A673 (cell line): ENCODE results near the gene PHACTR3. TPM values are rescaled to one million over a fixed set of nuclear protein-coding genes. Genes with fewer than 3 reads are reported as not detected.

Source experiments
- BruUV-seq: library from RNA; stranded (reverse); fragments of 400-500 nt; replicated peaks from 2 replicates; lab custom pipeline; 2021; lab: Mats Ljungman, UMichigan
- CTCF ChIA-PET: fragments of 300-600 bp; sonication (Branson Sonifier 250); formaldehyde crosslinking; loops from one replicate; lab custom pipeline; 2022; ENCODE audit warnings: antibody characterized with exemption; lab: Charles Lee
- POLR2A ChIA-PET: fragments of 300-600 bp; sonication (Branson Sonifier 250); formaldehyde crosslinking; loops from one replicate; lab custom pipeline; 2022; ENCODE audit warnings: antibody characterized with exemption; ENCODE audit not compliant: low non-redundant PET; lab: Charles Lee
- DNase-seq: peaks from one replicate; pipeline ENCODE4 v3.0.0-alpha.2; 2015; ENCODE audit warnings: low spot score
- H3K27ac ChIP-seq: fragments of 200-600 bp; sonication (generic); 2 replicates; pipeline ENCODE4 v1.5.1; 2016; ENCODE audit warnings: mixed run types, low read depth, mild to moderate bottlenecking, mixed read lengths, antibody characterized with exemption, low read length; ENCODE audit not compliant: poor library complexity, severe bottlenecking
- H3K27me3 ChIP-seq: fragments of 200-600 bp; sonication (generic); replicated peaks from 2 replicates; pipeline ENCODE4 v1.6.1; 2017; ENCODE audit warnings: mixed run types, low read depth, mild to moderate bottlenecking, mixed read lengths, antibody characterized with exemption, low read length; ENCODE audit not compliant: insufficient read depth, poor library complexity
- H3K36me3 ChIP-seq: fragments of 200-600 bp; sonication (generic); 2 replicates; pipeline ENCODE4 v1.6.1; 2016; ENCODE audit warnings: mixed run types, mild to moderate bottlenecking, mixed read lengths, antibody characterized with exemption, low read length; ENCODE audit not compliant: insufficient read depth, poor library complexity, severe bottlenecking
- H3K4me1 ChIP-seq: fragments of 200-600 bp; sonication (generic); 2 replicates; pipeline ENCODE4 v1.6.1; 2017; ENCODE audit warnings: mixed run types, mild to moderate bottlenecking, mixed read lengths, antibody characterized with exemption, low read length; ENCODE audit not compliant: insufficient read depth, poor library complexity, severe bottlenecking
- H3K4me3 ChIP-seq: fragments of 200-600 bp; sonication (generic); 2 replicates; pipeline ENCODE4 v1.5.1; 2016; ENCODE audit warnings: low read depth, mixed run types, mild to moderate bottlenecking, mixed read lengths, low read length; ENCODE audit not compliant: poor library complexity, severe bottlenecking
- H3K9me3 ChIP-seq: fragments of 200-600 bp; sonication (generic); 2 replicates; pipeline ENCODE4 v1.6.1; 2016; ENCODE audit warnings: mixed run types, low read depth, mild to moderate bottlenecking, mixed read lengths, antibody characterized with exemption, low read length; ENCODE audit not compliant: poor library complexity, severe bottlenecking
- EZH2 ChIP-seq: fragments of 200-600 bp; sonication (generic); IDR thresholded peaks from 2 replicates; pipeline ENCODE4 v1.6.1; 2017; ENCODE audit warnings: borderline replicate concordance, low read depth, mild to moderate bottlenecking, mixed read lengths, antibody characterized with exemption, low read length; ENCODE audit not compliant: poor library complexity, severe bottlenecking
- intact Hi-C: fragments of 100-400 bp; cut with micrococcal nuclease; formaldehyde crosslinking; loops from one replicate; pipeline ENCODE4 v1.10.0; 2022; ENCODE audit not compliant: unreplicated experiment
- total RNA-seq: library from RNA; stranded (reverse); gene quantifications from 2 replicates; pipeline ENCODE4 v1.2.3, GENCODE V29; 2021
- TF ChIP-seq, protein P1 (sequence below): fragments of 300-800, 200-600 bp; sonication (generic); conservative IDR thresholded peaks from 2 replicates; pipeline ENCODE4 v1.5.1; 2017; ENCODE audit warnings: low read depth, mild to moderate bottlenecking, antibody characterized with exemption, low read length, moderate library complexity, mixed read lengths

The PHACTR3 gene
- total RNA-seq, 1 experiment from 2014 or later = 0.17 TPM

DNA sequence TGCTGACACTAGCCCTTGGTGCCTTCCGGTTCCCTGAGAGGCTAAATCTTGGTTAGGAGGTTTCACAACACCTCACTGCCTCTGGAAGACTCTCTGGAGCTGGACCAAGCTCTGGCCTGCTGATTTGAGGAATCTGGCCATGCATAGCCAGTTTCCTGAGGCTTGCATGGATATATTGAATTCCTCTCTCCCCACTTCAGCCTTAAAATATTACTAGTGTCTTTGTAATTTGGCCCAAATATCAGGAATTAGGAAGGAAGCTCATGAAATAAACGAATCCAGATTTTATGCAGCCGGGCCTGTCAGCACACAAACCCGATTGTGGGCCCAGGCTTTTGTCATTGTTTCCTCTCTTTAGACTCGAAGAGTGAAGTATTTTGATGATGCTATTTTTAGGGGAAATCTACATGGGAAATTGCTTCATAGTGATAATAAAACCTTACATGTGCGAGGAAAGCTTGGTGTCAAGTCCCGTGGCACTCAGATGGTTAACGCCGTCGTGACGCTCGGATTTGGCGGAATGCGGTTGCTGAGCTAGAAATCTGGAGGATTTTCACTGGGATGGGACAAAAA, 144.4 kb downstream of the PHACTR3 start:
- POLR2A ChIA-PET = no interaction called here
- CTCF ChIA-PET = no interaction called here
- BruUV-seq = no TSS peak
- Histone ChIP-seq H3K27ac (no peak overlapping the region), H3K27me3 (peaks cover 44% of the 10 kb centered on the region), H3K4me1 (no peaks in the 10 kb centered on the region), H3K9me3 (no peaks in the 10 kb centered on the region), H3K4me3 (no peak overlapping the region), H3K36me3 (no peaks in the 10 kb centered on the region)
- no peak for TF ChIP-seq EZH2
- TF ChIP-seq, protein P1, sequence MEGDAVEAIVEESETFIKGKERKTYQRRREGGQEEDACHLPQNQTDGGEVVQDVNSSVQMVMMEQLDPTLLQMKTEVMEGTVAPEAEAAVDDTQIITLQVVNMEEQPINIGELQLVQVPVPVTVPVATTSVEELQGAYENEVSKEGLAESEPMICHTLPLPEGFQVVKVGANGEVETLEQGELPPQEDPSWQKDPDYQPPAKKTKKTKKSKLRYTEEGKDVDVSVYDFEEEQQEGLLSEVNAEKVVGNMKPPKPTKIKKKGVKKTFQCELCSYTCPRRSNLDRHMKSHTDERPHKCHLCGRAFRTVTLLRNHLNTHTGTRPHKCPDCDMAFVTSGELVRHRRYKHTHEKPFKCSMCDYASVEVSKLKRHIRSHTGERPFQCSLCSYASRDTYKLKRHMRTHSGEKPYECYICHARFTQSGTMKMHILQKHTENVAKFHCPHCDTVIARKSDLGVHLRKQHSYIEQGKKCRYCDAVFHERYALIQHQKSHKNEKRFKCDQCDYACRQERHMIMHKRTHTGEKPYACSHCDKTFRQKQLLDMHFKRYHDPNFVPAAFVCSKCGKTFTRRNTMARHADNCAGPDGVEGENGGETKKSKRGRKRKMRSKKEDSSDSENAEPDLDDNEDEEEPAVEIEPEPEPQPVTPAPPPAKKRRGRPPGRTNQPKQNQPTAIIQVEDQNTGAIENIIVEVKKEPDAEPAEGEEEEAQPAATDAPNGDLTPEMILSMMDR = no peak
- intact Hi-C loops = loop anchor here (5.0 kb wide), 1 partner anchor 231 kb away; no protein-coding TSS in a partner anchor
- DNase-seq = no peak

DNA sequence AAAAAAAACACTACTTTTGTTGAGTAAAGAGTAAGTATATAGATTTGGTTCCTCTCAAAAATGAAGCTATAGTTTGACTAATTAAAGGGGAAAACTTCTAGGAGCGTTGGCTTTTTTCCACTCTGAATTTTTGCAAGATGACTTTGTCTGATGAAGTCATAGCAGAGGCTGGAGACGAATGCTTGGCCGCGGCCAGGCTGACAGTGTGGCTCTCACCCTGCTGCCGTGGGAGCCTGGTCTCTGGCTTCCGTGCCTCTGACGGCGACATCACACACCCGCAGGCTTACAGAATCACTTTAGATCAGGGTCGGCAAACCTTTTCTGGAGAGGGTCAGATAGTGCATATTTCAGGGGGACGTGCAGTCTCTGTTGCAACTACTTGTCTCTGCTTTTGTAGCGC, 145.0 kb downstream of the PHACTR3 start:
- no peak overlapping the region for H3K4me3 ChIP-seq
- no peaks in the 10 kb centered on the region for H3K36me3 ChIP-seq
- H3K27ac ChIP-seq = no peak overlapping the region
- intact Hi-C loops = loop anchor here (5.0 kb wide), 1 partner anchor 232 kb away; no protein-coding TSS in a partner anchor
- POLR2A ChIA-PET = no interaction called here
- no peaks in the 10 kb centered on the region for H3K9me3 ChIP-seq
- CTCF ChIA-PET = no interaction called here
- no peaks in the 10 kb centered on the region for H3K4me1 ChIP-seq
- no TSS peak for BruUV-seq
- H3K27me3 ChIP-seq = peaks cover 49% of the 10 kb centered on the region
- TF ChIP-seq, protein P1 = no peak
- TF ChIP-seq EZH2 = no peak
- DNase-seq = no peak

DNA sequence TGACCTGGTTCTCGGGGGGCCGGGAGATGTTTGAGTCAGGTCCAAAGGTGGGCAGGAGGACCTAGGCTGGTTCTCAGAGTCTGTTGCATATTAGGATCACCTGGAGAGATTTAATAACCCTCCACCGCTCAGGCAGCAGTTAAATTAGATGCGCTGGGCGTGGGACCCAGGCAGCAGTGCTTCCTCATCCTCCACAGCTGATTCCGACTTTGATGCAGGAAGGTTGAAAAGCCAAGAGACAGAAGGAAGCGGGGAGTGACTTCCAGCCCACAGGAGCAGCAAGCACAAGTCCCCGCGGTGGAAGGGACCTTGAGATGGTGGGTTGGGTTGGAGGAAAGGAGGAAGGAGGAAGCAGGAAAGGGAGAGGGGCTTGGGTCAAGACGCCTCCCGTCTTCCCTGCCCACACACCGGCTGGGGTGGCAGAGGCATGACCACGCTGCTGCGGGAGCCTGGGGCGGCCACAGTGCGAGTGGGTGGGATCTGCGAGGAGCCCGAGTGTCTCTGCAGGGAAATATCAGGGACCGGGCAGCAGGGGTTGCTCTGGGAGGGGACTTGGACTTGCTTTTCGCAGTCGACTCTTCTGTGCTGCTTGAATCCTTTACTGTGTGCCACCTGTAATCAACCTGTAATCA, 146.0 kb downstream of the PHACTR3 start:
- peaks cover 52% of the 10 kb centered on the region for H3K27me3 ChIP-seq
- CTCF ChIA-PET = no interaction called here
- H3K27ac ChIP-seq = no peak overlapping the region
- POLR2A ChIA-PET = no interaction called here
- BruUV-seq = no TSS peak
- DNase-seq = no peak
- intact Hi-C loops = no loop called here
- TF ChIP-seq, protein P1 = no peak
- no peak for TF ChIP-seq EZH2
- no peaks in the 10 kb centered on the region for H3K4me1 ChIP-seq
- no peaks in the 10 kb centered on the region for H3K36me3 ChIP-seq
- H3K4me3 ChIP-seq = no peak overlapping the region
- no peaks in the 10 kb centered on the region for H3K9me3 ChIP-seq
